Liver (tissue), 9 donors: ENCODE results near the gene VSTM2L. TPM values are rescaled to one million over a fixed set of nuclear protein-coding genes. Genes with fewer than 3 reads are reported as not detected.

Source experiments
- DNase-seq: peaks from one replicate; pipeline ENCODE4 v3.0.0-alpha.2; 2017; ENCODE audit warnings: low spot score
- H3K27ac ChIP-seq, 2 donors: one replicate each; pipeline ENCODE4 v1.7.0; 2013; ENCODE audit warnings: inconsistent platforms in 2 of 2, low read length in 2 of 2, control low read depth in 1 of 2, low read depth in 1 of 2, mild to moderate bottlenecking in 1 of 2
- H3K27me3 ChIP-seq, 4 donors: one replicate each; pipeline versions ENCODE4 v1.6.1 to v1.7.0; 2013; ENCODE audit warnings: low read length in 3 of 4, inconsistent platforms in 1 of 4, mild to moderate bottlenecking in 1 of 4, moderate library complexity in 1 of 4; ENCODE audit not compliant: control insufficient read depth in 4 of 4, insufficient read depth in 4 of 4
- H3K36me3 ChIP-seq, 4 donors: one replicate each; pipeline versions ENCODE4 v1.6.1 to v1.7.0; 2013; ENCODE audit warnings: low read length in 3 of 4, mild to moderate bottlenecking in 3 of 4, low read depth in 1 of 4, moderate library complexity in 1 of 4; ENCODE audit not compliant: control insufficient read depth in 4 of 4, insufficient read depth in 3 of 4
- H3K4me1 ChIP-seq, 4 donors: one replicate each; pipeline versions ENCODE4 v1.6.1 to v1.7.0; 2013; ENCODE audit warnings: low read length in 3 of 4, mild to moderate bottlenecking in 3 of 4, moderate library complexity in 1 of 4; ENCODE audit not compliant: control insufficient read depth in 4 of 4, insufficient read depth in 4 of 4
- H3K4me3 ChIP-seq, 3 donors: one replicate each; pipeline versions ENCODE4 v1.6.1 to v1.7.0; 2013; ENCODE audit warnings: low read length in 3 of 3, control low read depth in 1 of 3, low read depth in 1 of 3, mild to moderate bottlenecking in 1 of 3
- H3K9ac ChIP-seq, 2 donors: one replicate each; pipeline ENCODE4 v1.7.0; 2013; ENCODE audit warnings: low read length in 2 of 2, mild to moderate bottlenecking in 2 of 2, moderate library complexity in 2 of 2, control low read depth in 1 of 2, low read depth in 1 of 2
- H3K9me3 ChIP-seq, 4 donors: one replicate each; pipeline versions ENCODE4 v1.6.1 to v1.7.0; 2013; ENCODE audit warnings: low read length in 3 of 4; ENCODE audit not compliant: control insufficient read depth in 4 of 4
- GABPA ChIP-seq, 2 donors: IDR thresholded peaks in 1 of 2; conservative IDR thresholded peaks in 1 of 2; 2 replicates each; pipeline ENCODE4 v1.6.1; 2016; ENCODE audit warnings: antibody characterized with exemption in 2 of 2, mild to moderate bottlenecking in 1 of 2, moderate library complexity in 1 of 2
- HNF4A ChIP-seq, 2 donors: conservative IDR thresholded peaks; 2 replicates each; pipeline ENCODE4 v1.6.1; 2016; ENCODE audit warnings: antibody characterized with exemption in 2 of 2, mild to moderate bottlenecking in 2 of 2
- HNF4G ChIP-seq: IDR thresholded peaks from 2 replicates; pipeline ENCODE4 v1.6.1; 2016; ENCODE audit warnings: antibody characterized with exemption
- JUND ChIP-seq, 2 donors: IDR thresholded peaks; 2 replicates each; pipeline ENCODE4 v1.6.1; 2016; ENCODE audit warnings: antibody characterized with exemption in 2 of 2
- MAX ChIP-seq: IDR thresholded peaks from 2 replicates; pipeline ENCODE4 v1.6.1; 2016; ENCODE audit warnings: antibody characterized with exemption
- NR2F2 ChIP-seq: IDR thresholded peaks from 2 replicates; pipeline ENCODE4 v1.6.1; 2016; ENCODE audit warnings: antibody characterized with exemption
- RAD21 ChIP-seq, 2 donors: IDR thresholded peaks; 2 replicates each; pipeline ENCODE4 v1.6.1; 2016; ENCODE audit warnings: antibody characterized with exemption in 2 of 2, mild to moderate bottlenecking in 2 of 2
- REST ChIP-seq: IDR thresholded peaks from 2 replicates; pipeline ENCODE4 v1.6.1; 2016; ENCODE audit warnings: antibody characterized with exemption, mild to moderate bottlenecking
- RXRA ChIP-seq, 2 donors: IDR thresholded peaks; 2 replicates each; pipeline ENCODE4 v1.6.1; 2017 to 2018; ENCODE audit warnings: antibody characterized with exemption in 2 of 2, mild to moderate bottlenecking in 1 of 2
- SP1 ChIP-seq: IDR thresholded peaks from 2 replicates; pipeline ENCODE4 v1.6.1; 2018; ENCODE audit warnings: antibody characterized with exemption, mild to moderate bottlenecking
- TAF1 ChIP-seq: conservative IDR thresholded peaks from 2 replicates; pipeline ENCODE4 v1.6.1; 2016; ENCODE audit warnings: antibody characterized with exemption, mild to moderate bottlenecking
- YY1 ChIP-seq: IDR thresholded peaks from 2 replicates; pipeline ENCODE4 v1.6.1; 2016; ENCODE audit warnings: antibody characterized with exemption, mild to moderate bottlenecking
- WGBS: extraction: QIAGEN DNeasy Blood & Tissue Kit; methylation state at CpG from one replicate; pipeline ENCODE4 v1.1.7; 2013; 5-methylcytosine and 5-hydroxymethylcytosine counted together
- polyA plus RNA-seq, 2 donors: library from polyadenylated mRNA; stranded (reverse) in 1 of 2; unstranded in 1 of 2; fragments of 200-250 nt in 1 of 2; fragments of >200 nt in 1 of 2; fragmentation: Nextera tagmentation in 1 of 2; extraction: Ambion mirVana in 1 of 2; gene quantifications; one replicate each; pipeline versions ENCODE4 v1.2.1 to v1.2.3, GENCODE V29; 2013 to 2015
- total RNA-seq, 2 donors: library from RNA; depleted of rRNA; stranded (reverse); fragments of >200 nt; gene quantifications; one replicate each; pipeline ENCODE4 v1.2.3, GENCODE V29; 2014
- TF ChIP-seq, protein P1 (sequence below): IDR thresholded peaks from 2 replicates; pipeline ENCODE4 v1.6.1; 2016; ENCODE audit warnings: antibody characterized with exemption
- TF ChIP-seq, protein P2 (sequence below): fragments of 150-350 bp; IDR thresholded peaks from 2 replicates; pipeline ENCODE4 v1.5.1; 2017; ENCODE audit warnings: improper control_type of control experiment, low read depth, low read length; ENCODE audit not compliant: missing input control
- donor health status: healthy.
- donor health status: healthy.
- donor health status: healthy.
- donor health status: healthy.
- donor health status: healthy.

The VSTM2L gene
- total and polyA plus RNA-seq, 4 donors = 0.31 to 0.79 (median 0.56) TPM

DNA sequence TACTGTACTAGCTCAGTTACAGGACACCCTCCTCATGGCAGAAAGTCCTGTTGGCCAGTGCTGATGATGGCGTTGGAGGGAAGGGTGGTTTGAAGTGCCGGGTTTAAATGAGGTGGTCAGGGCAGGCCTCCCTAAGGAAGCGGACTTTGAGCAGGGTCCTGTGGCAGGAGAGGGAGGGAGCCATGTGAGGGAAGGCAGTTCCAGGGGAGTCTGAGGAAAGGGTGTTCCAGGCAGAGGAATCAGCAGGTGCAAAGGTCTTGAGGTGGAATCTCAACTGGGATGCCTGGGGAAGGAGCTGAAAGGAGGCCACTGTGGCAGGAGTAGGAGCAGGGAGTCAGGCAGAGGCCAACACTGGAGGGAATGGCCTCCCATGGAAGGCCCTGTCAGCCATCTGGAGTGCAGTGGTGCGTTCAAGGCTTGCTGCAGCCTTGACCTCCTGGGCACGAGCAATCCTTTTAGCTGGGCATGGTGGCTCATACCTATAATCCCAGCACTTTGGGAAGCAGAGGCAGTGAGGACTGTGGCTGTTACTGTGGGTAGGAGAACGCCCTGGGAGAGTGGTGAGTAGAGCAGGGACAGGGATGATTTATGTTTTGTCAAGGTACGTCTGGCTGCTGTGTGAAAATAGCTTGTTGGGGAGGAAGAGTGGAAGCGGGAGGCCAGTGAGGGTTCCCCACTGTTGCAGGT lies 26.2 kb downstream of the VSTM2L start:
- H3K4me3 ChIP-seq = no peak overlapping the region
- H3K27me3 ChIP-seq = no peaks in the 10 kb centered on the region
- no peak for DNase-seq
- H3K4me1 ChIP-seq = peaks cover 0 to 6% (median 5%) of the 10 kb centered on the region in 4 donors
- 78% methylated on average over 8 of the region's 8 CpGs for WGBS
- no peaks in the 10 kb centered on the region for H3K36me3 ChIP-seq
- no peak overlapping the region for H3K9ac ChIP-seq
- H3K27ac ChIP-seq = no peak overlapping the region
- TF ChIP-seq SP1 (no peak), MAX (no peak), TAF1 (no peak), JUND (IDR thresholded peaks at IDR 0.05) (no peak)
- no peaks in the 10 kb centered on the region for H3K9me3 ChIP-seq

- no peak overlapping the region for H3K4me3 ChIP-seq
- no peak for DNase-seq
- WGBS = 84% methylated on average over 4 of the region's 4 CpGs
- TF ChIP-seq, protein P1, sequence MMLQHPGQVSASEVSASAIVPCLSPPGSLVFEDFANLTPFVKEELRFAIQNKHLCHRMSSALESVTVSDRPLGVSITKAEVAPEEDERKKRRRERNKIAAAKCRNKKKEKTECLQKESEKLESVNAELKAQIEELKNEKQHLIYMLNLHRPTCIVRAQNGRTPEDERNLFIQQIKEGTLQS = no peak
- TF ChIP-seq MAX (no peak), JUND (IDR thresholded peaks at IDR 0.05) (no peak), TAF1 (no peak), RAD21 (IDR thresholded peaks at IDR 0.05) (no peak)
- no peaks in the 10 kb centered on the region for H3K36me3 ChIP-seq
- H3K27ac ChIP-seq = no peak overlapping the region
- peaks cover 0 to 6% (median 5%) of the 10 kb centered on the region in 4 donors for H3K4me1 ChIP-seq
- no peak overlapping the region for H3K9ac ChIP-seq
- H3K9me3 ChIP-seq = no peaks in the 10 kb centered on the region
- H3K27me3 ChIP-seq = no peaks in the 10 kb centered on the region
Observed at GRCh38 chr20:37929683-37930014, 26.7 kb downstream of the VSTM2L start.

GRCh38 chr20:37931153-37931922 lies 28.4 kb downstream of the VSTM2L start:
- no peak overlapping the region for H3K4me3 ChIP-seq
- no peak for TF ChIP-seq GABPA (IDR thresholded peaks at IDR 0.05 in 1 of 2, conservative IDR thresholded peaks at IDR 0.05 in 1 of 2)
- no peak for TF ChIP-seq NR2F2
- TF ChIP-seq, protein P1 = no peak
- no peaks in the 10 kb centered on the region for H3K27me3 ChIP-seq
- no peaks in the 10 kb centered on the region for H3K36me3 ChIP-seq
- H3K27ac ChIP-seq = no peak overlapping the region
- no peaks in the 10 kb centered on the region for H3K9me3 ChIP-seq
- H3K4me1 ChIP-seq = peaks cover 0 to 2% (median 0%) of the 10 kb centered on the region in 4 donors
- 86% methylated on average over 27 of the region's 27 CpGs for WGBS
- DNase-seq = no peak
- H3K9ac ChIP-seq = no peak overlapping the region

- Histone ChIP-seq H3K4me1 (peaks cover 0 to 2% (median 0%) of the 10 kb centered on the region in 4 donors), H3K9ac (no peak overlapping the region), H3K27ac (no peak overlapping the region), H3K36me3 (no peaks in the 10 kb centered on the region), H3K4me3 (no peak overlapping the region), H3K9me3 (no peaks in the 10 kb centered on the region), H3K27me3 (no peaks in the 10 kb centered on the region)
- TF ChIP-seq, protein P2, sequence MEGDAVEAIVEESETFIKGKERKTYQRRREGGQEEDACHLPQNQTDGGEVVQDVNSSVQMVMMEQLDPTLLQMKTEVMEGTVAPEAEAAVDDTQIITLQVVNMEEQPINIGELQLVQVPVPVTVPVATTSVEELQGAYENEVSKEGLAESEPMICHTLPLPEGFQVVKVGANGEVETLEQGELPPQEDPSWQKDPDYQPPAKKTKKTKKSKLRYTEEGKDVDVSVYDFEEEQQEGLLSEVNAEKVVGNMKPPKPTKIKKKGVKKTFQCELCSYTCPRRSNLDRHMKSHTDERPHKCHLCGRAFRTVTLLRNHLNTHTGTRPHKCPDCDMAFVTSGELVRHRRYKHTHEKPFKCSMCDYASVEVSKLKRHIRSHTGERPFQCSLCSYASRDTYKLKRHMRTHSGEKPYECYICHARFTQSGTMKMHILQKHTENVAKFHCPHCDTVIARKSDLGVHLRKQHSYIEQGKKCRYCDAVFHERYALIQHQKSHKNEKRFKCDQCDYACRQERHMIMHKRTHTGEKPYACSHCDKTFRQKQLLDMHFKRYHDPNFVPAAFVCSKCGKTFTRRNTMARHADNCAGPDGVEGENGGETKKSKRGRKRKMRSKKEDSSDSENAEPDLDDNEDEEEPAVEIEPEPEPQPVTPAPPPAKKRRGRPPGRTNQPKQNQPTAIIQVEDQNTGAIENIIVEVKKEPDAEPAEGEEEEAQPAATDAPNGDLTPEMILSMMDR = no peak
- TF ChIP-seq RXRA (IDR thresholded peaks at IDR 0.05) = no peak
- TF ChIP-seq YY1 = no peak
- no peak for TF ChIP-seq REST
- TF ChIP-seq HNF4G = no peak
- TF ChIP-seq HNF4A (conservative IDR thresholded peaks at IDR 0.05) = no peak
- WGBS = 90% methylated on average over 8 of the region's 8 CpGs
- no peak for DNase-seq
Observed at GRCh38 chr20:37932074-37932473, 29.1 kb downstream of the VSTM2L start.
